HS-5 (cell line): ENCODE results near the gene USH2A.

Source experiments
- DNase-seq: peaks from one replicate; pipeline ENCODE4 v3.0.0-alpha.2; 2012; ENCODE audit warnings: low read depth

The USH2A gene

DNA sequence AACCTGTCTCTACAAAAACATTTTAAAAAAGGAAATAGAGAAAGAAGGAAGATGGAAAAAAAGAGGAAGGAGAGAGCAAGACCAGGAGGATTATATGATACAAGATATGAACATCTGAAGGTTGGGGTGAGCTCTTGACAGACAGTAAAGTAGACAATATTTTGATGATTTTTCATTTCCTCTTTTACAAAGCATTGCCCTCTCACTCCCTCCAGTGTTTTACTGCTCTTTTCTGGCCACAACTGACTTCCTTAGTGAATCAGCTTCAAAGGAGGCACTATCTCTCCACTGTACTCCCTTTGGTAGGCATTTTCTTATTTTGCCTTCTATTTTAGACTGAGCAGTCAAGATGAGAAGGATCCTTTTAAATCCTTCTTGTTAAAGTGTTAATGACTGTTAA lies 559.5 kb downstream of the USH2A start:
- no peak for DNase-seq

DNA sequence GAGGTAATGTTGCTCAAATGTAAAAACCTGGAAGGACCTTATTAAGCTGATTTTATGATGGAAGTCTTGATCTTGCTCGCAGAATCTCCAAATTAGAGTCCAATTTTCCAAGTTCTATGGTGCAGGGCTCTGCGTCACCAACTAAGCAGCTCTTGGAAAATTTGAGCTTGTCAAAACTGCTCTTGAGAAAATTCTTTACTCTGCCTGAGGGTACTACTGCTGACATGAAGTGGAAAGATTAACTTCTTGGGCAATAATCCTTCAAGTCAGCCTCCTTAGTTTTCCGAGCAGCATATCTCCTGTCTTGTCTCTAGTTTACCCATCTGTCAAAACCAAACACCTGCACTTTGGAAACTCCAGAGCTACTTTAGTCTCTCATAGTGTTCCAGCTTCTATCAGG lies 562.4 kb downstream of the USH2A start:
- DNase-seq: no peak

DNA sequence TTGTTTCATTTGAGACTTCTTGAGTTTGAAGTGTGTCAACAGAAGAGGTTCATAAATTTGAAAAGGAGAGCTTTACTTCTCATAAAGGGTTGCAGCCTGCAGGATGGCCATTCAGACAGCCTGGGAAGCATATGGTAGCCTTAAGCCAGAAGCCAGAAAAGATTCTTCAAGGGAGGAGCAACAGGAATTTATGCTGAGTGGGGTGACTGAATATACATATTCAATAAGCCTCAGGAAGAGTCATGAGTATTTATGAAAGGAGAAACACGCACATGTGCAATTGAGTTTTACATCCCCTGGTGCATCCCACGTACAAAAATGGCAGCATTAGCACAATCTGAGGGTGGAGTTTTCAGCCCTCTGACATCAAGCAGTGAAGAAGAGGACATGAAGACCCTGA lies 565.9 kb downstream of the USH2A start:
- DNase-seq: no peak

DNA sequence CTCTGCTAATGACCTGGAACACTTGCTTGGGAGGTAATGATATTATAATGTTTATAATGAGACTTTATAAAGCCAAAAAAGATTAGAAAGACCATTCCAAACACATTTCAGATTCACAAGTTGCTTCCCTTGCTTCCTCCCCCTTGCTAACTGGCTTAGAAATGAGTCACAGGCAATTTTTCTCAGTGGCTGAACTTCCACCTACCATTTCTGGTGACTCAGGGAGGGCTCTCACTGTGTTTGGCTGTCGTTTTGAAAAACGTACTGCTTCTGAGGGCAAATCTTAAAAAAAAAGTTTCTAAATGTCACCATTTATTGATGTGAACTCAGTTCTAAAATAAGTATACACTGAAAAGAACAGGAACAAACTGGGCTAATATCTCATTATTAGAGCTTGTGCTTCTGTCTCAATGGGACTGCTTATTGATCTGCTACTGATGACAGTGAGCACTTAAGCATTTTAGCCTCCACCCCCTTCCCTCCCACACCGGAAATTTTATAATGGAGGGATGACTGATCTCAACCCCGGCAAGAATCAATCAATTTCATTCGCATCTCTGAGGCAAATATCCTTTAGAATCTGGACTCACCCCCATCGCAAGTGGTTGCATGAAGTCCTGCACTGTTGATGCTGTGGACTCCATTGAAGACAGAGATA lies 577.9 kb downstream of the USH2A start:
- peak; percentile 59 for DNase-seq

DNA sequence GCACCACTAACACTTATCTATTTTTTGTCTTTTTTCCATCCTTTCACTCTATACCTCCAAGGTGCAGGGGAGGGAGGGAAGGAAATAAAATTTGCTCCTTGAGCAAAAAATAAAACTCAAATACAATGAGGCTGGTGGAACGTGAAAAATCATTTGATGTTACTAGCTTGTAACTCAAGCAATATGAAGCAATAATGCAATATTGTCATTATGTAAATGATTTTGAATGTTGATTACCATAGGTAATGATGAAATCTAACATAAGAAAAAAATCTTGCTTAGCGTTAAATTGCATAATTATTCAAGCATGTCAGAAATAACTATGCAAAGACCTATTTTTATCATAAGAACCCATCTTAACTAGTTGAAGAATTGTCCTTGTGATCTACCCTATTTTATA lies 578.5 kb downstream of the USH2A start:
- DNase-seq: no peak

DNA sequence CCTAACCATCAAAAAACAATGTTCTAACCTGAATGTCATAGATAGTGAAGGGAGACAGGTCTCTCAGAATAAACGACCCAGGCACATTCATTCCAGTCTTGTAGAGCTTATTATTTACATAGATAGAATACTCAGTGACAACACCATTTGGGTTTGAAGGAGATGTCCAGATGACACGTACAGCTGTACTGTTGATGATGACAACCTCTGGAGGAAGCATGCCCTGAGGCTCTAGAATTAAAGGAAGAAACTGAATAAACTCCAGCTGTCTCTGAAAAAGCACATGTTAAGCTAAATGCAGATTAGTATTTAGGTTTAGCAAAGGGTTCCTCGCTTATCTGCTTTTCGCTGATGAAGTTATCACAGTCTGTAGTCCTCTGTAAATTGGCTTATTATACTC lies 579.0 kb downstream of the USH2A start:
- no peak for DNase-seq

DNA sequence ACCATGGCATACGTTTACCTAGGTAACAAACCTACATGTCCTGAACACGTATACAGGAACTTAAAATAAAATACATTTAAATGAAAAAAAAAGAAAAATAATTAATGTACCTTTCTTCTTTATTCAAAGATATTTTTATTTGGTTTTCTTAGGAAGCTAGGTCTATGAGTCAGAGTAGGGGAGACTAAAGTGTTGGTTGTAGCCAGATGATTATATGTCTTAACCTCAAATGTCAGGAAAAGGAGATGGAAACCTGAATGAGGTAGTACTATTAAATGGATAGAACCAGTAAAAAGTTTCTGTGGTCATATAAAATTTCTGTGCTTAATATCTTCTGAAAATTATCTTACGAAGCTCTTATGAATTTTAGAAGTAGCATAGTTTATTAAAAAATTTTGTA lies 580.3 kb downstream of the USH2A start:
- DNase-seq: no peak

DNA sequence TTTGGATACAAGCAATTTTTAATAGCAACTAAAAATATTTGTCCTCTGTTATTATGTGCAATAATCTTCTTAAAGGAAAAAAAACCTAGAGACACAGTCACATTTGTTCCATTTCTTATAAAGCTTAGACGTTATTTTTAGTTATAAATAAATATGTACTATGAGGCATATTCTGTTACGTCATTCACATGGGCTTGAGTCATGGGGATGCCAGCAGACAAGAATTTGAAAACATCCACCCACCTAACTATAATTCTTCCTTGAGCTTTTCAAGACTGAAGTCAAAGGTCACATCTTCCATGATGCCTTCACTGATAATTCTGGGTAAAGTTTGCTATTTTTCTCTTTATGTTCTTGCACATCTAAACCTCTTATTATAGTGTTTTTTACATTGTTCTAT lies 587.3 kb downstream of the USH2A start:
- DNase-seq: peak; percentile 47

DNA sequence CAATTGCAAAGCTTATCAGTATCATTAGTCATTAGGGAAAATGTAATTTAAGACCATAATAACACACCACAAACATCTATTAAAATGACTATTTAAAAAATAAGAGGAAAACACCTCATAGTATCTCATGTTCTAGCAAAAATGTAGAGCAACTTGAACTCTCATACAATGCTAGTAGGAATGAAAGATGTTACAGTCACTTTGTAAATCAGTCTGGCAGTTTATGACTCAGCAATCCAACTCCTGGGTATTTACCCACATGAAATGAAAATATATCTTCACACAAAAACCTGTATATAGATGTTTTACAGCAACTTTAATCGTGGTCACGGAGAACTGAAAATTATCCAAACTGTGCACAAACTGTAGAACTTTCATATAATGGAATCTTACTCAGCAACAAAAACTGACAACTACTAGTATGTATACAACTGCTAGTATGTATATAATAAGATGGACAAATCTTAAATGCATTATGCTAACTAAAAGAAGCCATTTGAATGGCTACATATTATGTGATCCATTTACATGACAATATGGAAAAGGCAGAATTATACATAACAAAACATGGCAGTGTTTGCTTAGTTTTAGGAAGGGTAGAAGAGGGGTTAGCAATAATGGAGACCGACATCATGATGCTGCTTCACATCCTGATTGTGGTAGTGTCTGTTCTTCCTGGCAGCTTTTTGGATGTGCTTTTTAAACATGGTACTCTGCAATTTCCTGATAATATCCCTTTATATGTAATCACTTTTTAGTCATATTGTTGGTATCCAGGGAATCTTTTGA lies 589.1 kb downstream of the USH2A start:
- DNase-seq: no peak

DNA sequence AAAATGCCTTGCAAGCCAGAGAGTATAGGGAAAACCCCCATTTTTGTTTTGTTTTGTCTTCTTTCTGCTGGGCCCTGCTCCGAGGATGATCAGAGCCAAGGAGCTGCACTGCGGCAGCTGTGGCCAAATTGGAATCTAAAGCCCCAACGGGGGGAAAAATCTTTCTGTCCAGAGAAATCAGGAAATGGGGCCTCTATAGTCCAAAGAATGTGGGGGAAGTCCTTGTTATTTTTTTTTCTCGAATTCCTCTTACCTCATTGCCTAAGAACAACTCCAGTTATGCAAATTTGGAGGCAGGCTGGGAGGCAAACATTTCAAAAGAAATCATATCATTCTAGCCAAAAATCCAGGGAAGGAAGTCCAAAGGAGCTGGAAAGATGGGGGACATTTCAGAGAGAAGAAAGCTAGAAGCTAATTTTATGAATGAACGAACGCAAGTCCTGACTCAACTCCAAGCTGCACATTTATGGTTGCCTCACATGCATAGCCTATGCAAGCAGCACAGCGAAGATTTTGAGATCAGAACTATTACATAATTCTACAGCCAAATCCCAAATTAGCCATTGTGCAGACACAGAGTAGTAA lies 592.9 kb downstream of the USH2A start:
- DNase-seq: no peak

DNA sequence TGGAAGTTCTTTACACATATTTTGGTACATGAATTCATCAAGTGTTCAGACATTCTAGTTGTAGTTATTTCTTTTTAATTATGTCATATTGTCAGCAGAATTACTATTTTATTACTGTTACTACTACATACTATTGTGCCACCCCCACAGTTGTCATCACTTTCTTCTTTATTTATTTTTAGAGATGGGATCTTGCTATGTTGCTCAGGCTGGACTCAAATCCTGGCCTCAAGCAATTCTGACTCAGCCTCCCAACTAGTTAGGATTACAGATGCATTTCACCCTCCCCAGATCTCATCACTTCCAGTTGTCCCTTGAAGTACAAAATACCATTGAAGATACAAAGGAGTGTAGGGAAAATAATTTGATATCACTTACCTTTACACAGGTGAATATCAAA lies 598.2 kb downstream of the USH2A start:
- no peak for DNase-seq

DNA sequence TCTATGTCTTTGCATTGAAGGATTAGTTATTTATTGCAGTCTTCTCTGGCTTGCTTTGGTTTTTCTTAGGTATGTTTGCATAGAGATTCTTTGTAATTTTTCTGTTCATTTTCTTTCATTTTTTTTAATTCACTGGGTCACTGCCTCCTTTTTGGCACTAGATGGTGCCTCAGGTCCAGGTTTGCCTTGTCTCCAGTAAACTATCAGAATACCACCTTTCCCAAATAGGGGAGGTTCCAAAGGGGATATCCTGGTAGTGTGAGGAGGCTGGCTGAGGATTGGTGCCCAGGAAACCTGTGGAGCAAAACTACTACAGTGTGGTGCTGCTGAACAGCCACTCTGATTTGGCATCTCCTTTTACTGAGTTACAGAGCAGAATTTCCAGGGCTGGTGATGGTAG lies 599.0 kb downstream of the USH2A start:
- no peak for DNase-seq

DNA sequence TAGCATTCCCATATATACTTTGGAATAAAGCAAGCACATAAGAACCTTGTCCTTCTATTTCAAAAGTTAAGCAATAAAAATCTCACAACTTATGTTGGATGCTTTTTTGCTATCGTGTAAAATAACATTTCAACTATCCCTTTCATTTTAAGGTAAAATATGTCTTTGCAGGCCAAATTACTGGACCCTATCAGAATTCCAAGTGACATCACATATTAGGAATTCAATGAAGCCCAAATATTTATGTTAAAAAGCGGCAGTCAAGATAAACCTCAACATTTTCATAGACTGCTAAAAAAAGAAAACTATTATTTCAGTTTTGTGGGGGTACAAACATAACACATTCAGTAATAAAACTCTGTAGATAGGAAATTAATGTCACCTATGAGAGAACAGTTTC lies 604.1 kb downstream of the USH2A start:
- DNase-seq: no peak

DNA sequence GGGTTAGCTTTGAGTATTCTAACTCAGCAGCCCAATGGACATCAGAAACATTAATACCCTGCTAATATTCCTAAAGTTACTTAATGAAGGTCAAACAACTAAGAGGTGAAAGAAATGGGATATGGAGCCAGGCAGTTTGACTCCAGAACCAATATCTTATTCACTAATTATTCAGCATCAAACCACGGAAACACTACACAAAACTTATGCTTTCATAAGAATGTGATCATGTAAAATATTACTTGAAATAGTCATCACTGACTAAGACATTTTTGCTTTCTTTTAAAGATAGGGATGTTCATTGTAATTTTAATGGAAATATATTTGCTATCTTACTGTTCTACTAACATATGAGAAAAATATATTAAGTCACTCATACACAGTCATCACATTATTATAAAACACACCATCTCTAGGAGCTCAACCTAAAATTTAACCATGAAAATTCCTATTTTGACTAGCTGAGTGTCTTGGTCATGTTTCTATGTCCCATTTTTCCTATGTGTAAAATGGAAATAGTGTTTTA lies 615.3 kb downstream of the USH2A start:
- DNase-seq: peak; percentile 29

DNA sequence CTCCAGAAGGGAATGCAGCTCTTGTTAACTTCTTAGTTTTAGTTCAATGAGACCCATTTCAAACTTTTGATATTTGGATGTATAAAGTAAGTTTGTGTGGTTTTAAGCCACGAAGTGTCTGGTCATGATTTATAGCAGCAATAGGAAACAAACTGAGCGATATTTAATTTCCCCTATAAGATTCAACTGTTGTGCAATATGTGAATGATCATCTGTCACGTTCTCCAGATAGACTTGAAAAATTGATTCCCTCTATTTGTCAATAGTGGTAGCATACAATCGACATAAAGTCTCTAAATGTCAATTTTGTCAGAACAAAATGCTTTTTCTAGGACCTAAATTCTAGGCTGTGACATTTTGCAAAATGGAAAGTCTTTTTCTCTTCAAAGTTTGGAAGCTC lies 616.0 kb downstream of the USH2A start:
- DNase-seq: no peak

DNA sequence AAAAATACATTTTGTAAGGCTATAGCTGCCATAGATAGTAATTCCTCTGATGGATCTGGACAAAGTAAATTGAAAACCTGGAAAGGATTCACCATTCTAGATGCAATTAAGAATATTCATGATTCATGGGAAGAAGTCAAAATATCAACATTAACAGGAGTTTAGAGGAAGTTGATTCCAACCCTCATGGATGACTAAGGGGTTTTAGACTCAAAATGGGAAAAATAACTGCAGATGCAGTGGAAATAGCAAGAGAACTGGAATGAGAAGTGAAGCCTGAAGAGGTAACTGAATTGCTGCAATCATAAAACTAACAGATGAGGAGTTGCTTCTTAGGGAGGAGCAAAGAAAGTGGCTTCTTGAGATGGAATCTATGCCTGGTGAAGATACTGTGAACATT lies 625.4 kb downstream of the USH2A start:
- DNase-seq: no peak

DNA sequence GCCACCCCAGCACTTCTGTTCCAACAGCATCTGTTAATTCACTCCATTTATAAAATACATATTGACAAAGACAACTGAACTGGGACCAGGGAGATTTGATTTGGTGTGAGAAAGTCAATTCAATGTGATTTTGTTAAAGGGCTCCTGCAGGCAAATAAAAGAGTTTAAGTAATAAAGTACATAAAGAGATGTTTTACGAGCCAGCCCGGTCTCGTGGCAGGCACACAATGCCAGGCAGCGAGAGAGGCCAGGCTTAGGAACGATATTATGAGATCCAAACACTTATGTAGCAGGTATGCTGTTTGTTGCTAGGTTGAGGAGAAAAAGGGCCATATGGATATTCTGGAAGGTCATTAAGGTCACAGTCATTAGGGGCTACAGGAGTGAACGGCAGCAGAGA lies 629.1 kb downstream of the USH2A start:
- no peak for DNase-seq

DNA sequence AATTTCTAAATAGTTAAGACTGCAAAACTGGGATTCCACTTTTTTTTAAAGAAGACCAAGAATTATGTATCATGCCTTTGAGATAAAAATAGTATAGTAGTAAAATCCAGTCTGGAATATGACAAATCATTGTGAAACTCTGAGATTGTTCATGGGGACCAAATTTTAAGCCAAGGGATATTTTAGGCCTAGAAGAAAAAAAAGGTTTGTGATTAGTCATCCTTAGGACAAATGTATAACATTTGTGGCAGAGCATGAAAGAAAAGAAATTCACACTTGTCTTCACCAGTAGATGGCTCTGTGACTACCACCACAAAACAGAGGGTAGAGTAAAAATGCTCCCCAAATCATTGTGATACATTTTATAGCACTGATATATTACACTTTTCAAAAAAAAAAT lies 630.1 kb downstream of the USH2A start:
- DNase-seq: peak; percentile 93

DNA sequence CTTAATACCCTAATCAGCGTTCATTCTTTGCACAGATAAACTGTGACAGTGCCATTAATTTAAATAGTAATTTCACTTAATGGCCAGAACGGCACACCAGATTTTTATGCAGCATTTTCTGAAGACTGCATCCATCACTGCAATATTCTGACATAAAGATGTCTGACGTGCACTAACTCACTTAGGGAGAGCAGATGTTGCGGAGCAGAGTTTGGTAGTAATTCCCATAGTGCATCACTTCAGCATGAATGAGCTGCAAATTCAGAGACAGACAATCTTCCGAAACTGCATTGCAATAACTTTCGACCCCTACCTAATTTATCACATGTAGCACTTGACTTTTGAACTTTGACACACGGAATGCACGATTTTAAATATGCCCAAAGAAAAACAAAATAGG lies 630.8 kb downstream of the USH2A start:
- no peak for DNase-seq

DNA sequence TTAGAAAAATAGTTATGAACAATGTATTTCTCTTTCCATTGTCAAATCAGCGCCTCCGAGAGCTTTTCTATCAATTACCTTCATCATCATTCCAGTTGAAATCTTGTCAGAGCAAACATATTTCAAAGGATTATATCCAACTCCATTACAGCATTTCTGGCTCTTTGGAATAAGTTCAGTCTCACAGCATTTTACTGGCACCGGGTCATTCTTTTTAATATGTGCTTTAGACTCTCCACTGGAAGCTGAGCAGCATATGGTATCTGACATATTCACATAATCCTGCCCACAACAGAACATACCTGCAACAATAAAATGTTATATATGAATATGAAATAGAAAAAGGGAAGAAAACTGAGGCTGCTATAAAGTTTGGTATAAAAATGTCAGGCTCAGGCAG lies 633.3 kb downstream of the USH2A start:
- no peak for DNase-seq

DNA sequence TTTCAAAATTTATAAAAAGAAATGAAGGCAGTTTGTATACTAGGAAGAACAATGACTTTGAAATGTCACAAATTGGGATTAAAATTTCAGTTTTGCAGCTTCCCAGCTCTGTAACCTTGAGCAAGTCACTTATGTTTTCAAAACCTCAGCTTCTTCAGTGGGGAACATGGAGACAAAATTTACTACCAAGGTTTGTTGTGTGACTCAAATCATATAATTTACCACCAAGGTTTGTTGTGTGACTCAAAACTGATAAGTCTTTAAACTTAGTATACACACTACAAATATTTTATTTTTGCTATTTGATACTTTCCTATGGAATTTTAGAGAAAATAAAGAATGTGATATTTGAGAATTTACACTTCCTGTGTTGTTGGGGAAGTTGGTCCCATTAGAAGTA lies 636.3 kb downstream of the USH2A start:
- DNase-seq: no peak

DNA sequence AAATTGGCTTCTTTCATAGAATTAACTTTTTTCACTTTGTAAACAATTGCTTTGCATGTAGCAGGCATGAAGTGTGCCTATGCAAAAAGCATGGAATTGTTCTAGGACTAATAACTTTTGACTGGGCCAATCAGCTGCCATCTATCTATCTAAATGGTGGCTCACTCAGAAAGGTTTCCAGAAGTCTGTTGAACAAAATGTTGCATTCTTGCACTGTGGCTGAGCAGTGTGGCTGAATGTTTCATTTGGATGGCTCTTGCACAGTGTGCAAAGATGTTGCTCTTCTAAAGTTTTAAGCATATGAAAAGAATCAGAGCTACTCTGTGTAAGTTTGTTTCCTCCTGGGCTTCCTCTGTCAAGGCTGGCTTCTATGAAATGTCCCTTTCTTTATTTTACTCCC lies 642.6 kb downstream of the USH2A start:
- DNase-seq: no peak

DNA sequence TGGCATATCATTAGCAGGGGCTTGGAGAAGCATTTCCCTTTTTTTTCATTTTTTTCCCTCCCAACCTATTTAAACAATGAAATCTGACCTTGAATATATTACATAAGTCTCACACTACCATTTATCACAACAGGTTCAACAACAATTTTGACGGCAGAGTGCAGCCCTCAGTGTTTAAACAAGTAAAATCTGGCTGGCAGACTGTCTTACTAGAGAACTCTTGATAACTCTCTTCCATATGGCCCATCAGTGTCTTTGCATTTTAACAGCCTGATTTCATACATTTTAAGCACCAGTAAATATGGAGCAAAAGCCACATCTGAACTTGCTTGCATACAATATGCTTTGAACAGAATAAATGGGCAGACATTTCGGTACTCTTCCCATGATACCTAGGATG lies 643.1 kb downstream of the USH2A start:
- DNase-seq: no peak
